H4 (cell line): ENCODE measurements around the gene SERPINB10. TPM values are rescaled to one million over a fixed set of nuclear protein-coding genes. Genes with fewer than 3 reads are reported as not detected.
"Not testable (repeated sequence)": the region's sequence is repeated elsewhere in the genome, so short reads cannot be mapped to it uniquely, and the experiment has no call there.

Experiments
- DNase-seq: peaks from one replicate; pipeline ENCODE4 v3.0.0-alpha.2; 2015; ENCODE audit warnings: low spot score
- total RNA-seq: library from RNA; depleted of rRNA; stranded (reverse); fragments of >200 nt; shearing (Covaris generic); gene quantifications from 2 replicates; pipeline ENCODE4 v1.2.3, GENCODE V29; 2014

SERPINB10 gene
- total RNA-seq, 1 experiment from 2014 or later = 1.0 TPM

GRCh38 chr18:63890950-63891304 lies 16.8 kb upstream of the SERPINB10 start:
- DNase-seq = peak; percentile 53

DNA sequence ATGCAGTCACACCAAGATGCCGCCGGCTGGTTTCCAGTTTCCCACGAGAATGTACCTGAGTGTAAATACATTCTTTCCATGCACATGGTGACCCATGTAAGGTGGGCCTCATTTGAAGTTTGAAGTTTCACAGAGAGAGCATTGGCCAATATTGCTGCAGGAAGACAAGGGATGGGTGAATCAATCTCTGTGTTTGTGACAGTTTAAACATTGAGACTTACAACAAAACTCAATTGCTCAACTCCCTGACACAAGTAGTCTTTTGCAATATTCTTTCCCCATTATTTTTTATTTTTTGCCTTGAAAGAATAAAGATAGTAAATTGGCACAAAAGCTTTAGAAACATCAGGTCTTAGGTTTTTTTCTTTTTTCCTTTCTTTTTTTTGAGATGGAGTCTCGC lies 15.2 kb upstream of the SERPINB10 start:
- DNase-seq = no peak

DNA sequence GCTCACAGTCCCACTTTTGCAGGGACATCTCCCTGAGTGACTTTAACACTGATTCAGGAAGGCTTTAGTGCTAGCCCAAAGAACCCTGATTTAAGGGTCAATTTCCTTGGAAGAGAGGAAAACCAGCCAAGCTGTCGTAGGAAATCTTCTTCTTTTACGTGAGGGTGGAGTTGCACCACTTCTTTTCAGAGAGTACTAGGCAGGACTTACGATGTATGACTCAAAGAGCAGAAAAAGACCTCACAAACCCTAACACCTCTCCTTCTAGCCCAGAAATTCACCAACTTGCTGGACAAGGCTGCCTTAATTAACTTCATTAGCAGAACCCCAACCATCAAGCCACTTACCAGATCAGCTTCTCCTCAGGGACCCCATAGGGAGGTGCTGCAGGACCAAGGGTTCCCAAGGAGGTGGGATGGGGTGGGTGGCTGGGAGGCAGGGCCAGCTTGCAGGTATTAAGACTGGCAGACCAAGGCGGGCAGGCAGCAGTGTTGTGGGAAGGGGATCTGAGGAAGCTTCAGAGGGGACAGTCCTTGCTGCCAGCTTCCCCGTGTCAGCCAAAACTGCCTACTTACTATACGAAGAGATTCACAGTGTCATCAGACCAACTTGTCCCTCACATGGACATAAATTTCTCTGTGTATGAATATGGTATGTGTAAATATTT lies 13.5 kb upstream of the SERPINB10 start:
- DNase-seq = no peak

GRCh38 chr18:63895190-63895589 lies 12.6 kb upstream of the SERPINB10 start:
- DNase-seq = no peak

DNA sequence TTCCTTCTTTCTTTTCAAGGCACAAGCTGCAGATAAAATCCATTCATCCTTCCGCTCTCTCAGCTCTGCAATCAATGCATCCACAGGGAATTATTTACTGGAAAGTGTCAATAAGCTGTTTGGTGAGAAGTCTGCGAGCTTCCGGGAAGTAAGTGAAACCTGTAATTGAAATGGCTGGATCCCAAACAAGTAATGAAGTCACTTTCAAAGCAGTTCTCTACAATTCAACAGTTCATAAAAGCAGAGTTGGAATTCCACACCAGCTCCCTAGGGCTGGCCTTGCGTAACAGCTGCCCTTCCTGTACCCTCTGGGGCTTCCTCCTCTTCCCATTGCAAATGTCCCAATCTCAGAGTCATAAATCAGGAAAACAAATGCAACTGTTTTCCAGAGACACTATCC lies 10.7 kb upstream of the SERPINB10 start:
- no peak for DNase-seq

- no peak for DNase-seq
Measured at GRCh38 chr18:63899206-63899605, 8.6 kb upstream of the SERPINB10 start.

- DNase-seq = no peak
Measured at GRCh38 chr18:63903851-63904570, 3.7 kb upstream of the SERPINB10 start.

- DNase-seq = no peak
Measured at GRCh38 chr18:63904694-63905093, 3.1 kb upstream of the SERPINB10 start.

DNA sequence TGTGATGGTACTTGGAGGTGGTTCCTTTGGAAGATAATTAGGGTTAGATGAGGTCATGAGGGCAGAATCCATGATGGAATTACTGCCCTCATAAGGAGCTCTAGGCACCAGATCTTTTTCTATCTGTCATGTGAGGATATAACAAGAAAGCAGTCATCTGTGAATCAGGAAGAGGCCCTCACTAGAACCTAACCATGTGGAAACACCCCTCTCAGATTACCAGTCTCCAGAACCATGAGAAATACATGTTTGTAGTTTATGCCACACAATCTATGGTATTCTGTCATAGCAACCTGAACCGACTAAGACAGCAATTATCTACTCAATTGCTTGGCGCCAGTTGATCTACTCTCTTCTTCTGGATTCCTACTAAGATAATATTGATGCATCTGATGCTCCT lies 2.4 kb upstream of the SERPINB10 start:
- DNase-seq = no peak

DNA sequence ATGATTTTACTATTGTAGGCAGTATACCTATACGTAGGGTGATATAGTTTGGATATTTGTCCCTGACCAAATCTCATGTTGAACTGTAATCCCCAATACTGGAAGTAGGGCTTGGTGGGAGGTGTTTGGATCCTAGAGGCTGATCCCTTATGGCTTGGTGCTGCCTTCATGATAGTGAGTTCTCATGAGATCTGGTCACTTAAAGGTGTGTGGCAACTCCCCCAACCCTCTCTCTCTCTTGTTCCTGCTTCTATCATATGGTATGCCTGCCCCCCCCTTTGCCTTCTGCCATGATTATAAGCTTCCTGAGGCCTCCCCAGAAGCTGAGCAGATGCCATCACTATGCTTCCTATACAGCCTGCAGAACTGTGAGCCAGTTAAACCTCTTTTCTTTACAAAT lies 1.7 kb upstream of the SERPINB10 start:
- no peak for DNase-seq

- no peak for DNase-seq
Measured at GRCh38 chr18:63908858-63909257, 1.1 kb downstream of the SERPINB10 start.

DNA sequence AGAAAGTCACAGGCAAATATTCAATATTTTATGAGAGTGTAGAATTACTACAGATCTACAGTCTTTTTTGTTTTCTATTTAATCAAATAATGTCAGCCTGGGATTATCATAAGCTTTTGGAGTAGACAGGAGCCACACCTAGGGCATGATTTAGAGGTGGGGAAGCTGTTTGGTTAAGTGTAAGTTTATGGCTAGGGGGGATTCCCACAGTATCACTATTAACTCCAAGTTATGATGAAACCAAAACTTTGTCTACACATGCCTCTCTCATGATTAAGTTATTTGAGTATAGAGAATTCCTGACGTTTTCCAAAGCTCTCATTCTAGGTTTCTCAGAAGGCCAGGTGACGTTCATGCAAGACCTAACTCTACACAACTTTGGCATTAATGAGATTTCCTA lies 2.1 kb downstream of the SERPINB10 start:
- DNase-seq = no peak

DNA sequence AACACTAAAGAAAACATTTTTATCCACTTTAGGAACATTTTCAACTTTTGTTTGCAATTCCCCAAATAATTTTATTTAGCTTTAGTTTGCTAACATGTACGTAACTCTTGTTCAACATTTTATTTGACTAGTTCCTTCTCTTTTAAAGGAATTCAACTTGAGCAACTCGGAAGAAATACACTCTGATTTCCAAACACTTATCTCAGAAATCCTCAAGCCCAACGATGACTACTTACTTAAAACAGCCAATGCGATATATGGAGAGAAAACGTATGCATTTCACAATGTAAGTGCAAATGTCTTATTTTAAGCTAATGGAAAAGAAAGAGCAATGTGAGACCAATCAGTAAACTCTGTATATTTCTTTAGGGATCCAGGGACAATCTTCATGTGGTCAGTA lies 10.1 kb downstream of the SERPINB10 start:
- no peak for DNase-seq

DNA sequence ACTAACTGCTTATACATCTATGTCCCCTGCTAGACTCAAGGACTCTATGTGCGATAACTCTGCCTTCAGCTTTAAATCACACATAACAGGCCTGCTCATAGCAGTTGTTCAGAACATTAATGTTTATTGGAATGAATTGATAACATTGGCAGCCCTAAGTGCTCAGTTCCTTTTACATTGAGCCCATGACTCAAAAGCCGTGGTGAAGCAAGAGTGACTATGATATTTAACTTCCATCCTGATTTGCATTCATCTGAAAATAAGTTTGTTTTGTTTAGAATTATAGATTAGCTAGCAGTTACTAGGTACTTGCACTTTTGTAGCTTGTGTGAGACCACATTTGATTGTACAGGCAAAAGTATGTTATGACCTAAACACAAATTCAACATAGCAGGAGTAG lies 14.3 kb downstream of the SERPINB10 start:
- DNase-seq = no peak

GRCh38 chr18:63924551-63924950 lies 16.8 kb downstream of the SERPINB10 start:
- DNase-seq = peak; percentile 65

GRCh38 chr18:63928331-63928730 lies 20.6 kb downstream of the SERPINB10 start:
- DNase-seq = no peak

DNA sequence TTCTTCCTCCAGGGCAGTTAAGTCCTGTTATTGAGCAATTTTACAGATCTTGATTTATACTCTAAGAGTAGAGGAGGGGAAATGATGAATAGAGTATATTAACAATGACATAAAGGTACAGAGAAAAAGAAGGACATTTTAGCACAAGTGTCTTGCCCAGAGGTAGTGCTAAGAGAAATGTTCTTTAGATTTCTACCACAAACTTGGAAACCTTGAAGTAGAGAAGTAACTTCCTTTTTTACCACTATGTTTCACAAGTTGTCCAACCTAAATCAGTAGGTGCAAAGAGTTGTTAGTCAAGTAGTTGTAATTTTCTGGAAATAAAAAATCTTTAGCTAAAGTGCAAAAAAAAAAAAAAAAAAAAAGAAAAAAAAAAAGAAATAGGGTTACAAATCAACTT lies 21.6 kb downstream of the SERPINB10 start:
- DNase-seq = not testable (repeated sequence)

DNA sequence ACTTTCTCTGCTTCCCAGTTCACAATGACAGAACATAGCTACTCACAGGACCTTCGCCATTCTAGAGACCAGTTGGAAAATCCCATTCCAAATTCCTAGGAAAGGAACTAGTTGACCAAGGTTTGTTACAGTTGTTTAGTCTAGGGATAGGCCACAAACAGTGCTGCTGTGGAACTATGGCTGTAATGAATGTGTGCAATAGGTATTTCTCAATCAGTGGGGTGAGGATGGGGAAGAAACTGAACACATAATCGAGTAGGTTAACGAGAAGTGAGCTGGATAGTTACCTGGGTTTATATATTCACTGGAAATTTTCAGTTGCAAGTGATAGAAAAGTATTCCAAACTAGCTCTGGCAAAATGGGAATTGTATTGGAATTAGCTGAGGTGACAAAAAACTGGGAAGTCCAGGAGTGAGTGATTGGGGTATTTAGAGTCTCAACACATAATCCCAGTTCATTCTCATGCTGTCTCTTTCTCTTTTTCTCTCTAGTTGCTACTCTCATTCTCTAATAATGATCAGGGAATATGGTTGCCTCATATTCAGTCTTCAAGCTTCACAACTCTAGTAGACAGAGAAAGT lies 23.1 kb downstream of the SERPINB10 start:
- DNase-seq = no peak

DNA sequence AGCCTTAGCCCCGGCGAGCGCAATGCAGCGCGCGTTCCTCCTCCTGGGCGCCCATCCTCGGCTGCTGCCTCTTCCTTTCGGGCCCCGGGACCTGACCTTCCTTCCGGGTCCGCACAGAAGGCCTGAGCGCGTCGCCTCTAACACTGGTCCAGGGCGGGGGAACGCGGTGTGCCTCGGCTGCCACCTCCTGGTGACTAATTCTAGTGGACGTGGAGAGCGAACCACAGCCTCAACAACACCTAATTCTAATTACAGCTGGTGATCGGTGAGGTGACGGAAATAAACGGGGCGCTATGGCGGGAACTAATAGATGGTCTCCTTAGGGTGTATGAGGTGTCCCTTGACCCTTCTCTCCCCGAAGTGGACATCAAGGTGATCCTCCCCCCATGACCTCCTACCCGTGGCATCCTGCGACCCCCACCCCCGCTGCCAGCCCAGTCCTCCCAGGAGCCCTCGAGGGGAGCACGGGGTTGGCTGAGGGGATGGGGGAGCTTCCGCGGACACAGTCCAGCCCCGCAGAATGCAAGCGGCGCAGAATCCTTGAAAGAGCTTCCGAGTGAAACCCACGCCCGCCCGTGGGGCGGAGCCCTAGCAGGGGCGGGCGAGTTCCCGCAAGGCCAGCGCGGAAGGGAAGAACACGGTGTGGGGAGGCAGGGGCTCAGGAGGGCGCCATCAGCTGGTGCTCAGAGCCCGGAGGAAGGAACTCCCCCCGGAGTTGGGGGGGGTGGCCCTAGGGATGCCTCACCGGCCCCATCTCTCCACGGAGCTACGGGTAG lies 28.6 kb downstream of the SERPINB10 start:
- DNase-seq = peak; percentile 87

DNA sequence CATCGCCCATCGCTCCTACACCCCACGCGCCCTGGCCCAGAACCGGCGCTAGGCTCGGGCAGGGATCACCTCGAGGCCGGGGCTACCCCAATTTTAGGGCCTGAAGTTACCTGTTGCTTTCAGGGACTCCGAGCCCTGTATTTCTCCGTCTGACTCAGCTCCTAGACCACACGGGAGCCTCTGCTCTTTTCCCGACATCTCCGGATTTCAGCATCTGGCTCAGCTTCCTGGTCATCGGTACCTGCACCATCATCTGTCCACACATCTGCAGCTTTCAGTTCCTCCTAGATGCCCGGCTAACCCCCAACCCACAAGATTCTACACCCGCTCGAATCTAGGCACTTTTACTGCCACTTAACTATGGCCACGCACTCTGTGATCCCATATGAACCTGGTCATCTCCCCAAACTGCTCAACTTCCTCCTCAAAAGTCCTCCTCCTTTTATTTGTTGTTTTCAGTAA lies 29.2 kb downstream of the SERPINB10 start:
- DNase-seq = no peak

- DNase-seq = no peak
Measured at GRCh38 chr18:63940008-63940407, 32.2 kb downstream of the SERPINB10 start.

DNA sequence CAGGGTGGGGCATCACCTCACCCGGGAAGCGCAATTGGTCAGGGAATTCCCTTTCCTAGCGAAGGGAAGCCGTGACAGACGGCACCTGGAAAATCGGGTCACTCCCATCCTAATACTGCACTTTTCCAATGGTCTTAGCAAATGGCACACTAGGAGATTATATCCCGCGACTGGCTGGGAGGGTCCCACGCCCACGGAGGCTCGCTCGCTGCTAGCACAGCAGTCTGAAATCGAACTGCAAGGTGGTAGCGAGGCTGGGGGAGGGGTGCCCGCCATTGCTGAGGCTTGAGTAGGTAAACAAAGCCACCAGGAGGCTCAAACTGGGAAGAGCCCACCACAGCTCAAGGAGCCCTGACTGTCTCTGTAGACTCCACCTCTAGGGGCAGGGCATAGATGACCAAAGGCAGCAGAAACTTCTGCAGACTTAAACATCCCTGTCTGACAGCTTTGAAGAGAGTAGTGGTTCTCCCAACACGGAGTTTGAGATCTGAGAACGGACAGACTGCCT lies 32.8 kb downstream of the SERPINB10 start:
- not testable (repeated sequence) for DNase-seq
